Heart left ventricle (tissue), 16 donors: ENCODE results near the gene C18orf32. TPM values are rescaled to one million over a fixed set of nuclear protein-coding genes. Genes with fewer than 3 reads are reported as not detected.

Experiments
- ATAC-seq, 4 donors: fragments of 200-7000 bp; cut with Tn5 transposase; one replicate each; pipeline ENCODE4 v1.9.1; 2020 to 2022; ENCODE audit warnings: moderate library complexity in 4 of 4, mild to moderate bottlenecking in 3 of 4, moderate number of reproducible peaks in 1 of 4
- DNase-seq, 5 donors: peaks; one replicate each; pipeline ENCODE4 v3.0.0-alpha.2; 2020
- H3K27ac ChIP-seq, 12 donors: fragments of 200-600 bp; sonication (generic) in 4 of 12; one replicate each; pipeline versions ENCODE4 v1.5.0 to v1.8.0; 2016 to 2022; ENCODE audit warnings: mild to moderate bottlenecking in 2 of 12
- H3K27me3 ChIP-seq, 9 donors: fragments of 200-600 bp; sonication (generic) in 2 of 9; one replicate each; pipeline versions ENCODE4 v1.5.1 to v1.8.0; 2016 to 2022; ENCODE audit warnings: mild to moderate bottlenecking in 3 of 9
- H3K36me3 ChIP-seq, 9 donors: fragments of 200-600 bp; sonication (generic) in 2 of 9; one replicate each; pipeline versions ENCODE4 v1.5.0 to v1.8.0; 2018 to 2022; ENCODE audit warnings: mild to moderate bottlenecking in 2 of 9
- H3K4me1 ChIP-seq, 12 donors: fragments of 200-600 bp; sonication (generic) in 4 of 12; one replicate each; pipeline versions ENCODE4 v1.5.0 to v1.8.0; 2016 to 2022; ENCODE audit warnings: mild to moderate bottlenecking in 3 of 12
- H3K4me3 ChIP-seq, 12 donors: fragments of 200-600 bp; sonication (generic) in 4 of 12; one replicate each; pipeline versions ENCODE4 v1.5.0 to v1.8.0; 2017 to 2022; ENCODE audit warnings: mild to moderate bottlenecking in 9 of 12, moderate library complexity in 4 of 12
- H3K9me3 ChIP-seq, 12 donors: fragments of 200-600 bp; sonication (generic) in 4 of 12; one replicate each; pipeline versions ENCODE4 v1.5.0 to v1.8.0; 2016 to 2022; ENCODE audit warnings: mild to moderate bottlenecking in 1 of 12
- POLR2A ChIP-seq, 2 donors: fragments of 450-650 bp; IDR thresholded peaks; one replicate each; pipeline ENCODE4 v1.6.1; 2017; ENCODE audit warnings: antibody characterized with exemption in 2 of 2, mild to moderate bottlenecking in 2 of 2, moderate library complexity in 2 of 2
- WGBS, 4 donors: extraction: QIAGEN DNeasy Blood & Tissue Kit in 2 of 4; methylation state at CpG; one replicate each; pipeline versions ENCODE4 v1.1.5 to v1.1.7; 2013 to 2018; 5-methylcytosine and 5-hydroxymethylcytosine counted together
- intact Hi-C, 10 donors: fragments of 100-400 bp; cut with DNase I; formaldehyde crosslinking; loops; one replicate each; pipeline versions ENCODE4 v1.11.1 to v1.14.2; 2022
- polyA plus RNA-seq, 2 donors: library from polyadenylated mRNA; stranded (reverse); fragments of 200-250 nt; gene quantifications; one replicate each; pipeline ENCODE4 v1.2.3, GENCODE V29; 2013
- total RNA-seq, 9 donors: library from RNA; depleted of rRNA in 2 of 9; stranded (reverse); fragments of >200 nt in 2 of 9; fragmentation: NEBNext Ultra II Directional in 3 of 9; extraction: Animal tissue kit (Norgen Biotek cat#: 25700) in 3 of 9; gene quantifications; one replicate each; pipeline versions ENCODE4 v1.1.0 to v1.2.4, GENCODE V29; 2016 to 2023
- TF ChIP-seq, protein P1 (sequence below), 12 donors: fragments of 200-600 bp; sonication (generic) in 4 of 12; IDR thresholded peaks; one replicate each; pipeline versions ENCODE4 v1.5.0 to v1.8.0; 2018 to 2022; ENCODE audit warnings: antibody characterized with exemption in 12 of 12, mild to moderate bottlenecking in 5 of 12
- donor health status: ischemic (EF 13 %, LVEDD 7.1; RV severe dilation, severe dysfunction).
- donor health status: healthy with polysubstance abuse.
- donor health status: DM: no; HTN: yes; CAD: no.
- donor health status: DM: no; HTN: no; CAD: no.
- donor health status: ischemic (EF 25% LVEDD 6.9; RV normal size, moderate dysfunction).
- donor health status: ischemic (EF 25% LVEDD 5.7; RV mildly dilated, moderate dysfunction).
- donor health status: healthy.
- donor health status: DM: yes; HTN: yes; CAD: no.
- donor health status: ischemic (EF 35%, LVEDD 5.7; RV mildly dilated, moderate dysfunction).
- donor health status: nonischemic (EF 11% LVEDD 7.7; RV severe dilation, severe dysfunction).
- donor health status: DM: yes; HTN: yes; CAD: no.
- donor health status: PGD.
- donor health status: ischemic (EF 29% LVEDD 5.4; RV normal size, mild dysfunction).
- donor health status: nonischemic (EF 23%, LVEDD 6.1; RV moderate dilation, normal function).

The C18orf32 gene
- total and polyA plus RNA-seq, 11 donors, result 17.6 to 68.8 (median 41.8) TPM

DNA sequence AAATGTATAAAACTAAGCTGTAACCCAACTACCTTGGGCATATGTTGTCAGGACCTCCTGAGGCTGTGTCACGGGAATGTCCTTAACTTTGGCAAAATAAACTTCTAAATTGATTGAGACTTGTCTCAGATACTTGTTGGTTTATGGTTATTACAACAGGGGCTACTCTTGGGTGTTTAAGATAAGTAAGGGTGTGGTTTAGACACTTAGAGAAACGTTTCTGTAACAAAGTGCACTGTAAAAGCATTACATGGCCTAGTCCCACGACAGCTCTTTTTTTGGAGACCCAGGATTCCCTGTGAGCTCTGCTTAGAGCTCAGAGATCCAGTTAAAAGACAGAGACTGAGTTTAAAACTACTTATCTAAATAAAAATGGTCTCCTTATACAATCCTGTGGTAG lies 42.6 kb upstream of the C18orf32 start:
- 67 to 71% (median 68%) methylated on average over 3 of the region's 3 CpGs for WGBS, 4 donors
- intact Hi-C loops, result no loop called here
- TF ChIP-seq POLR2A (IDR thresholded peaks at IDR 0.05), result no peak
- TF ChIP-seq, protein P1, sequence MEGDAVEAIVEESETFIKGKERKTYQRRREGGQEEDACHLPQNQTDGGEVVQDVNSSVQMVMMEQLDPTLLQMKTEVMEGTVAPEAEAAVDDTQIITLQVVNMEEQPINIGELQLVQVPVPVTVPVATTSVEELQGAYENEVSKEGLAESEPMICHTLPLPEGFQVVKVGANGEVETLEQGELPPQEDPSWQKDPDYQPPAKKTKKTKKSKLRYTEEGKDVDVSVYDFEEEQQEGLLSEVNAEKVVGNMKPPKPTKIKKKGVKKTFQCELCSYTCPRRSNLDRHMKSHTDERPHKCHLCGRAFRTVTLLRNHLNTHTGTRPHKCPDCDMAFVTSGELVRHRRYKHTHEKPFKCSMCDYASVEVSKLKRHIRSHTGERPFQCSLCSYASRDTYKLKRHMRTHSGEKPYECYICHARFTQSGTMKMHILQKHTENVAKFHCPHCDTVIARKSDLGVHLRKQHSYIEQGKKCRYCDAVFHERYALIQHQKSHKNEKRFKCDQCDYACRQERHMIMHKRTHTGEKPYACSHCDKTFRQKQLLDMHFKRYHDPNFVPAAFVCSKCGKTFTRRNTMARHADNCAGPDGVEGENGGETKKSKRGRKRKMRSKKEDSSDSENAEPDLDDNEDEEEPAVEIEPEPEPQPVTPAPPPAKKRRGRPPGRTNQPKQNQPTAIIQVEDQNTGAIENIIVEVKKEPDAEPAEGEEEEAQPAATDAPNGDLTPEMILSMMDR (IDR thresholded peaks at IDR 0.05), result no peak
- no peak overlapping the region for H3K4me3 ChIP-seq
- H3K27ac ChIP-seq, result no peak overlapping the region
- no peaks in the 10 kb centered on the region for H3K4me1 ChIP-seq
- H3K27me3 ChIP-seq, result peaks cover 0 to 6% (median 0%) of the 10 kb centered on the region in 9 donors
- H3K9me3 ChIP-seq, result no peaks in the 10 kb centered on the region
- DNase-seq, result no peak
- H3K36me3 ChIP-seq, result no peaks in the 10 kb centered on the region
- no peak for ATAC-seq

DNA sequence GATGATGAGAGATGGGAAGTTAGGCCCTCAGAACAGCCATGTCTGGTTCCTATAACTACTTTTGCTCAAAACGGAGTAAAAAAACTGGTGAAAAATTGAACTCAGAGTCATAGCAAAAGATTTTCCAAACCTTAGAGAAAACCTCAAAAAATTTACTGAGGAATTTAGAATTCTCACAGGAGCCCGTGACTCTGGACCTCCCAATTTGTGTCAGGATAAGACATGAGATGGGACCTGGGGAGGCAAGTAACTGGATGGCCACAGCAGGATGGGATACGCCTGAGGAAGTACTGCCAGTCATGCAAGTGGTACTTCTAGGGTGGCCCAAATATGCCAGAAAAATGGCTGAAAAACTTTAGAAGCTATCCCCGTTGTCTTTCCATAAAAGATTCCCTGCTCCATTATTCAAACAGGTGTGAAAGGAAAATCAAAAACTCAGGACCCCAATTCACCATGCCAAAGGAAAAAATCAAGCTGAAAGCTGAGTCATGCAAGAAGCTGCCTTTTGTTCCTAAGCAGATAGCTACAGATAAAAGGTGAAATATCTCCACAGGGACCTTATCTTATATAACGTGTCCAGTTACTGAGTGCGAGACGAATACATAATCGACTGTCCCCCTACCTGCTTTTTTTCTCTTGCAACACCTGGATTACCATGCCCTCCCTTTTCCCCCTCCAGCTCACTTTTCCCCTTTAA lies 40.7 kb upstream of the C18orf32 start:
- Histone ChIP-seq H3K9me3 (no peaks in the 10 kb centered on the region), H3K4me1 (no peaks in the 10 kb centered on the region), H3K27me3 (peaks cover 0 to 6% (median 0%) of the 10 kb centered on the region in 9 donors), H3K27ac (no peak overlapping the region), H3K36me3 (no peaks in the 10 kb centered on the region), H3K4me3 (no peak overlapping the region)
- TF ChIP-seq, protein P1 (IDR thresholded peaks at IDR 0.05), result no peak
- TF ChIP-seq POLR2A (IDR thresholded peaks at IDR 0.05), result no peak
- intact Hi-C loops, result no loop called here
- ATAC-seq, result no peak
- 39 to 51% (median 46%) methylated on average over 8 of the region's 8 CpGs for WGBS, 4 donors
- no peak for DNase-seq

DNA sequence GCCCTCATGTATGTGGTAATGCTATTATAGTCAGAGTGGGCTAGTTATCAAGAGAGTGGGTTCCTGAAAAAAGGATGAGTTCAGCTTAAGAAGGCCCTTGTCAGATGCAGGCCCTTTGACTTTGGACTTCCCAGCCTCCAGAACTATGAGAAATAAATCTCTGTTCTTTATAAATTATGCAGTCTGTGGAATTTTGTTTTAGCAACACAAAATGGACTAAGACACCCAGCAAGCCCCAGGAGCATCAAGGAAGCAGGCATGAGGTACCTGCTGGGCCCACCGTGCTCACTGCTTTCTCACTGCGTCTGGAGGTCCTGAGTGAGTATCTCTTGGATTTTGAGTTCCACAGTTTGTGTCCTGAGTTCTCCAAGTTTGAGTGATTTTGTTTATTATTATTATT lies 38.9 kb upstream of the C18orf32 start:
- no peak for ATAC-seq
- peaks cover 0 to 4% (median 0%) of the 10 kb centered on the region in 12 donors for H3K4me1 ChIP-seq
- no peaks in the 10 kb centered on the region for H3K36me3 ChIP-seq
- no peak overlapping the region for H3K27ac ChIP-seq
- WGBS, 4 donors, result 95 to 99% (median 97%) methylated on average over 2 of the region's 2 CpGs
- H3K27me3 ChIP-seq, result peaks cover 0 to 6% (median 0%) of the 10 kb centered on the region in 9 donors
- H3K9me3 ChIP-seq, result no peaks in the 10 kb centered on the region
- TF ChIP-seq, protein P1 (IDR thresholded peaks at IDR 0.05), result no peak
- no peak for TF ChIP-seq POLR2A (IDR thresholded peaks at IDR 0.05)
- H3K4me3 ChIP-seq, result no peak overlapping the region
- DNase-seq, result no peak
- intact Hi-C loops, result no loop called here

DNA sequence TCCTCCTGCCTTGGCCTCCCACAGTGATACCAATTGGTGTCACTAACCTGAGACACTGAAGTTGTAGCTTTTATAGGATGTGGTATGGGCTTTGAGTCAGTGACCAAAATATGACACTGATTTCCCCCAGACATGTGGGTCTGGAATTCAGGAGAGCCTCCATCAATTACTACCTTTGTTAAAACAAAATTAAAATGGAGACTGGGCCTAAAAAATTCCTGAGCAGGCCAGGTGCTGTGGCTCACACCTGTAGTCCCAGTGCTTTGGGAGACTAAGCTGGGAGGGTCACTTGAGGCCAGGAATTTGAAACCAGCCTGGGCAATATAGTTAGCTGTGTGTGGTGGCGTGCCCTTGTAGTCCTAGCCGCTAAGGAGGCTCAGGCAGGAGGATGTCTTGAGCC lies 37.9 kb upstream of the C18orf32 start:
- H3K9me3 ChIP-seq, result no peaks in the 10 kb centered on the region
- TF ChIP-seq, protein P1 (IDR thresholded peaks at IDR 0.05), result no peak
- no peak for TF ChIP-seq POLR2A (IDR thresholded peaks at IDR 0.05)
- H3K36me3 ChIP-seq, result no peaks in the 10 kb centered on the region
- intact Hi-C loops, result no loop called here
- DNase-seq (no peak), ATAC-seq (no peak)
- peaks cover 0 to 6% (median 0%) of the 10 kb centered on the region in 9 donors for H3K27me3 ChIP-seq
- H3K4me1 ChIP-seq, result peaks cover 0 to 5% (median 0%) of the 10 kb centered on the region in 12 donors
- 96 to 100% (median 99%) methylated on average over 2 of the region's 2 CpGs for WGBS, 4 donors
- H3K27ac ChIP-seq, result no peak overlapping the region
- H3K4me3 ChIP-seq, result no peak overlapping the region
